OCI-LY1 (cell line): ENCODE results near the gene RAET1L.

Experiments used
- EZH2 ChIP-seq: fragments of 200-600 bp; sonication (generic), shearing (Covaris generic); IDR thresholded peaks from 2 replicates; pipeline ENCODE4 v1.8.0; 2017; ENCODE audit warnings: borderline replicate concordance, mixed run types, mild to moderate bottlenecking, antibody characterized with exemption, low read length, moderate library complexity, mixed read lengths
- TF ChIP-seq, protein P1 (sequence below): fragments of 200-600 bp; sonication (generic), shearing (Covaris generic); IDR thresholded peaks from 2 replicates; pipeline ENCODE4 v1.5.1; 2017; ENCODE audit warnings: mild to moderate bottlenecking, antibody characterized with exemption, low read length, moderate library complexity, mixed read lengths

DNA sequence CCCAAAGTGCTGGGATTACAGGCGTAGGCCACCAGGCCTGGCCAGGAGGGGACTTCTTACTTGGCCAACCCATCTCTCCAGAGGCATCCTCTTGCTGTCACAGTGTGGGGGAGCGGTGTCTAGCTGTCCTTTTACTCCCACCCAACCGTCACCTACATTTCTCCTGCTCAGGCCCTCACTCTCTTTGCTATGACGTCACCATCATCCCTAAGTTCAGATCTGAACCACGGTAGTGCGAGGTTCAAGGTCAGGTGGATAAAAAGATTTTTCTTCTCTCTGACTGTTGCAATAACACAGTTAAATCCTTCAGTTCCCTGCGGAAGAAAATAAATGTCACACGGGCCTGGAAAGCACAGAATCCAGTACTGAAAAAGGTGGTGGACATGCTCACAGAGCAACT is 7.3 kb upstream of the RAET1L start:
- TF ChIP-seq, protein P1, sequence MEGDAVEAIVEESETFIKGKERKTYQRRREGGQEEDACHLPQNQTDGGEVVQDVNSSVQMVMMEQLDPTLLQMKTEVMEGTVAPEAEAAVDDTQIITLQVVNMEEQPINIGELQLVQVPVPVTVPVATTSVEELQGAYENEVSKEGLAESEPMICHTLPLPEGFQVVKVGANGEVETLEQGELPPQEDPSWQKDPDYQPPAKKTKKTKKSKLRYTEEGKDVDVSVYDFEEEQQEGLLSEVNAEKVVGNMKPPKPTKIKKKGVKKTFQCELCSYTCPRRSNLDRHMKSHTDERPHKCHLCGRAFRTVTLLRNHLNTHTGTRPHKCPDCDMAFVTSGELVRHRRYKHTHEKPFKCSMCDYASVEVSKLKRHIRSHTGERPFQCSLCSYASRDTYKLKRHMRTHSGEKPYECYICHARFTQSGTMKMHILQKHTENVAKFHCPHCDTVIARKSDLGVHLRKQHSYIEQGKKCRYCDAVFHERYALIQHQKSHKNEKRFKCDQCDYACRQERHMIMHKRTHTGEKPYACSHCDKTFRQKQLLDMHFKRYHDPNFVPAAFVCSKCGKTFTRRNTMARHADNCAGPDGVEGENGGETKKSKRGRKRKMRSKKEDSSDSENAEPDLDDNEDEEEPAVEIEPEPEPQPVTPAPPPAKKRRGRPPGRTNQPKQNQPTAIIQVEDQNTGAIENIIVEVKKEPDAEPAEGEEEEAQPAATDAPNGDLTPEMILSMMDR, result no peak
- no peak for TF ChIP-seq EZH2
